ENCODE measurements around the gene NSFL1C.

NSFL1C gene

DNA sequence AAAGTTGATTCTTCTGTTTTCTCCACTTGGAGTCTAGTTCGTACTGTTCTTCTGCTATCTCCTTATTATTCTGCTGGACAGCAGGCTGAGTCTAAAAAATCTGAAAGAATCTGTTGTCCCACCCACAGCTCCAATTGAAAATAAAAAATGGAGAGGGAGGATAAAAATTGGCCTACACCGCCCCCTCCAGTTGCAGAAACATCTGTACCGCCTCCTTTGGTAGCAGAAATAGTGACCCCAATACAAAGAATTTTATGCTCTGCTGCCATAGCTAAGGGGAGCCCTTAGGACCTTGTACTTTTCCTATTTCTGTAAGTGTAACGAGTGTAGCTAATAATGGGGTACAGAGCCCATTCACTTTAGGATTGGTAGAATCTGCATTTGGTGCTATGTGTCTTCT is 68.9 kb downstream of the NSFL1C start:
- Histone ChIP-seq H3K36me3 (ENCODE audit: control insufficient read depth, insufficient read depth, low read length) (no peaks in the 10 kb centered on the region), H3K27me3 (replicated peaks; ENCODE audit: control insufficient read depth, insufficient read depth, low read length) (no peaks in the 10 kb centered on the region), H3K4me3 (replicated peaks; ENCODE audit: low read depth, low read length) (no peak overlapping the region)
- DNase-seq (ENCODE audit: extremely low read depth, insufficient read length): no peak
- TF ChIP-seq, protein P1, sequence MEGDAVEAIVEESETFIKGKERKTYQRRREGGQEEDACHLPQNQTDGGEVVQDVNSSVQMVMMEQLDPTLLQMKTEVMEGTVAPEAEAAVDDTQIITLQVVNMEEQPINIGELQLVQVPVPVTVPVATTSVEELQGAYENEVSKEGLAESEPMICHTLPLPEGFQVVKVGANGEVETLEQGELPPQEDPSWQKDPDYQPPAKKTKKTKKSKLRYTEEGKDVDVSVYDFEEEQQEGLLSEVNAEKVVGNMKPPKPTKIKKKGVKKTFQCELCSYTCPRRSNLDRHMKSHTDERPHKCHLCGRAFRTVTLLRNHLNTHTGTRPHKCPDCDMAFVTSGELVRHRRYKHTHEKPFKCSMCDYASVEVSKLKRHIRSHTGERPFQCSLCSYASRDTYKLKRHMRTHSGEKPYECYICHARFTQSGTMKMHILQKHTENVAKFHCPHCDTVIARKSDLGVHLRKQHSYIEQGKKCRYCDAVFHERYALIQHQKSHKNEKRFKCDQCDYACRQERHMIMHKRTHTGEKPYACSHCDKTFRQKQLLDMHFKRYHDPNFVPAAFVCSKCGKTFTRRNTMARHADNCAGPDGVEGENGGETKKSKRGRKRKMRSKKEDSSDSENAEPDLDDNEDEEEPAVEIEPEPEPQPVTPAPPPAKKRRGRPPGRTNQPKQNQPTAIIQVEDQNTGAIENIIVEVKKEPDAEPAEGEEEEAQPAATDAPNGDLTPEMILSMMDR (IDR thresholded peaks at IDR 0.05; ENCODE audit: insufficient read depth, low read length, poor library complexity, severe bottlenecking): peak; percentile 20

DNA sequence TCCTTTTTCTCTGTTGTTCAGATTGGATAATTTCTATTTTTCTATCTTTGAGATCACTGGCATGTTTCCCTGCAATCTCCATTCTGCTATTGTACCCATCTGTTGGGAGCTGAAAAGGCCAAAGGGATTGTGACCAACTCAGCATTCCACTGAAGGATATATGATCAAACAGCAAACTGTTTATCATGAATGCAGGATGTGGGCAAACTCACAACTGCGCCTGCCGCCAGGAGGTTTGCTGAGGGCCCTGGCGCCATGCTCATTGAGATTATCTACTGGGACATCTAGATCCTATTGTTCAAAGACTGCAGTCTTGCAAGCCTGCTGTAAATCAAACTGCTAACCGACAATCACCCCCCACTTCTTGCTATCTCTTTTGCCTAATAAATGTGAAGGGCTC is 69.9 kb downstream of the NSFL1C start:
- no peaks in the 10 kb centered on the region for H3K36me3 ChIP-seq (ENCODE audit: control insufficient read depth, insufficient read depth, low read length)
- H3K27me3 ChIP-seq (replicated peaks; ENCODE audit: control insufficient read depth, insufficient read depth, low read length): no peaks in the 10 kb centered on the region
- H3K4me3 ChIP-seq (replicated peaks; ENCODE audit: low read depth, low read length): no peak overlapping the region
- no peak for DNase-seq (ENCODE audit: extremely low read depth, insufficient read length)
- TF ChIP-seq, protein P1 (IDR thresholded peaks at IDR 0.05; ENCODE audit: insufficient read depth, low read length, poor library complexity, severe bottlenecking): no peak

DNA sequence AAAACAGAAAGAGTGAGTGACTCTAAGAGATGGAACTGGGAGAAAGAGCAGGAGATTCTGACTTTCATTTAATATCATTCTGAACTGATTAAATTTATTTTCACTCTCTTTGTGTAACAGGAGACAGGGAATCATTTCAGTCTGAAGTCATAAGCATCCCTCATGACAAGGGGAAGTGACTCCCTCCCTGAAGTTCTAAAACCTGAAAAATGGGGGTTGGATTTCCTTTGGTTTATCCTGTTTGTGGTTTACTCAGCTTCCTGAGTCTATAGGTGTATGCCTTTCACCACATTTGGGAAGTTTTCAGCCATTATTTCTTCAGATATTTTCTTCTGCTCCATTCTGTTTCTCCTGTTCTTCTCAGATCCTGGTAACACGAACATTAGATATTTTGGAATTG is 70.4 kb downstream of the NSFL1C start:
- DNase-seq (ENCODE audit: extremely low read depth, insufficient read length): no peak
- TF ChIP-seq, protein P1 (IDR thresholded peaks at IDR 0.05; ENCODE audit: insufficient read depth, low read length, poor library complexity, severe bottlenecking): no peak
- Histone ChIP-seq H3K4me3 (replicated peaks; ENCODE audit: low read depth, low read length) (no peak overlapping the region), H3K27me3 (replicated peaks; ENCODE audit: control insufficient read depth, insufficient read depth, low read length) (no peaks in the 10 kb centered on the region), H3K36me3 (ENCODE audit: control insufficient read depth, insufficient read depth, low read length) (no peaks in the 10 kb centered on the region)

DNA sequence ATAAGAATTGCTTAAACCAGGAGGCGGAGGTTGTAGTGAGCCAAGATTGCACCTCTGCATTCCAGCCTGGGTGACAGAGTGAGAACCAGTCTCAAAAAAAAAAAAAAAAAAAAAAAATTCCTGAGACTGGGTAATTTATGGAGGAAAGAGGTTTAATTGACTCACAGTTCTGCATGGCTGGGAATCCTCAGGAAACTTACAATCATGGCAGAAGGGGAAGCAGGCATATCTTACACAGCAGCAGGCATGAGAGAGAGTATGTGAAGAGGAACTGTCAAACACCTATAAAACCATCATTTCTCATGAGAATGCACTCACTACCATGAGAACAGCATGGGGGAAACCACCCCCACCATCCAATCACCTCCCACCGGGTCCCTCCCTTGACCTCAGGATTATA is 72.0 kb downstream of the NSFL1C start:
- TF ChIP-seq, protein P1 (IDR thresholded peaks at IDR 0.05; ENCODE audit: insufficient read depth, low read length, poor library complexity, severe bottlenecking): no peak
- Histone ChIP-seq H3K4me3 (replicated peaks; ENCODE audit: low read depth, low read length) (no peak overlapping the region), H3K27me3 (replicated peaks; ENCODE audit: control insufficient read depth, insufficient read depth, low read length) (no peaks in the 10 kb centered on the region), H3K36me3 (ENCODE audit: control insufficient read depth, insufficient read depth, low read length) (peaks cover 6% of the 10 kb centered on the region)
- DNase-seq (ENCODE audit: extremely low read depth, insufficient read length): no peak

- TF ChIP-seq, protein P1 (IDR thresholded peaks at IDR 0.05; ENCODE audit: insufficient read depth, low read length, poor library complexity, severe bottlenecking): no peak
- peak overlapping the region; percentile 74 for H3K4me3 ChIP-seq (replicated peaks; ENCODE audit: low read depth, low read length)
- peaks cover 6% of the 10 kb centered on the region for H3K36me3 ChIP-seq (ENCODE audit: control insufficient read depth, insufficient read depth, low read length)
- H3K27me3 ChIP-seq (replicated peaks; ENCODE audit: control insufficient read depth, insufficient read depth, low read length): no peaks in the 10 kb centered on the region
- no peak for DNase-seq (ENCODE audit: extremely low read depth, insufficient read length)
Observed at GRCh38 chr20:1393507-1393882, 73.2 kb downstream of the NSFL1C start.
